ENCODE measurements around the gene RNF214.

GRCh38 chr11:117221775-117222517 is 10.5 kb upstream of the RNF214 start:
- TF ChIP-seq CTCF (IDR thresholded peaks at IDR 0.05) (no peak), POLR2A (IDR thresholded peaks at IDR 0.05) (peak in 1 of 4 donors; percentile 11)

Data from esophagus squamous epithelium (tissue), 4 donors.